ENCODE measurements around the gene ZNF212.

DNA sequence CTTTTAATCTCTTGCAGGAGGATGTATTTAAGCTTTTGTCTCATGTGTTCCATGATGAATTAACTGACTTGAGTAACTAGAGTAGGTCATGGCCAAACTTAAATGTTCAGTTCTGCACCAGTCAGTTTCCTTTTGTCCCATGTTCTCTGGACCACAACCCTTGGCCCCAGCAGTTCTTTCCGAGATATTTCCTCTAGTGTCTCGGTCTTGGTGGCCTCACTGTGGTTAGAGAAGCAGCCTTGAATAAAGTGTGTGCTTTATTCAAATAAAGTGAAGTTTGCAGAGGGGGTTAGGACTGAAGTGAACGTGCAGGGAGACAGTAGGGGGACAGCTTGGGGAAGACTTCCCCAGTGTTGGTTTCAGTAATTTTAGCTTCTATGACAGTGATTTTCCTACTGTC lies 9.3 kb downstream of the ZNF212 start:
- TF ChIP-seq, protein P1, sequence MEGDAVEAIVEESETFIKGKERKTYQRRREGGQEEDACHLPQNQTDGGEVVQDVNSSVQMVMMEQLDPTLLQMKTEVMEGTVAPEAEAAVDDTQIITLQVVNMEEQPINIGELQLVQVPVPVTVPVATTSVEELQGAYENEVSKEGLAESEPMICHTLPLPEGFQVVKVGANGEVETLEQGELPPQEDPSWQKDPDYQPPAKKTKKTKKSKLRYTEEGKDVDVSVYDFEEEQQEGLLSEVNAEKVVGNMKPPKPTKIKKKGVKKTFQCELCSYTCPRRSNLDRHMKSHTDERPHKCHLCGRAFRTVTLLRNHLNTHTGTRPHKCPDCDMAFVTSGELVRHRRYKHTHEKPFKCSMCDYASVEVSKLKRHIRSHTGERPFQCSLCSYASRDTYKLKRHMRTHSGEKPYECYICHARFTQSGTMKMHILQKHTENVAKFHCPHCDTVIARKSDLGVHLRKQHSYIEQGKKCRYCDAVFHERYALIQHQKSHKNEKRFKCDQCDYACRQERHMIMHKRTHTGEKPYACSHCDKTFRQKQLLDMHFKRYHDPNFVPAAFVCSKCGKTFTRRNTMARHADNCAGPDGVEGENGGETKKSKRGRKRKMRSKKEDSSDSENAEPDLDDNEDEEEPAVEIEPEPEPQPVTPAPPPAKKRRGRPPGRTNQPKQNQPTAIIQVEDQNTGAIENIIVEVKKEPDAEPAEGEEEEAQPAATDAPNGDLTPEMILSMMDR (IDR thresholded peaks at IDR 0.05), result no peak
- TF ChIP-seq POLR2A (IDR thresholded peaks at IDR 0.05), result no peak

Measured in esophagus squamous epithelium (tissue), 4 donors.